Upper lobe of right lung (tissue), 1 donor: ENCODE measurements around the gene COMMD2. TPM values are rescaled to one million over a fixed set of nuclear protein-coding genes. Genes with fewer than 3 reads are reported as not detected.

Source experiments
- ATAC-seq: fragments of 200-7000 bp; cut with Tn5 transposase; one replicate; pipeline ENCODE4 v1.9.1; 2020; ENCODE audit warnings: mild to moderate bottlenecking, moderate library complexity
- DNase-seq: peaks from one replicate; pipeline ENCODE4 v3.0.0-alpha.2; 2020
- H3K27ac ChIP-seq: fragments of 200-600 bp; one replicate; pipeline ENCODE4 v1.8.0; 2022
- H3K27me3 ChIP-seq: fragments of 200-600 bp; one replicate; pipeline ENCODE4 v1.8.0; 2022; ENCODE audit warnings: mild to moderate bottlenecking
- H3K36me3 ChIP-seq: fragments of 200-600 bp; one replicate; pipeline ENCODE4 v1.8.0; 2022
- H3K4me1 ChIP-seq: fragments of 200-600 bp; one replicate; pipeline ENCODE4 v1.8.0; 2022
- H3K4me3 ChIP-seq: fragments of 200-600 bp; one replicate; pipeline ENCODE4 v1.8.0; 2022; ENCODE audit warnings: mild to moderate bottlenecking
- H3K9me3 ChIP-seq: fragments of 200-600 bp; one replicate; pipeline ENCODE4 v1.8.0; 2022
- intact Hi-C: fragments of 100-400 bp; cut with DNase I; formaldehyde crosslinking; loops from one replicate; pipeline ENCODE4 v1.11.0; 2022
- total RNA-seq: library from RNA; stranded (reverse); fragmentation: NEBNext Ultra II Directional; extraction: Animal tissue kit (Norgen Biotek cat#: 25700); gene quantifications from one replicate; pipeline ENCODE4 v1.2.1, GENCODE V29; 2021
- TF ChIP-seq, protein P1 (sequence below): fragments of 200-600 bp; IDR thresholded peaks from one replicate; pipeline ENCODE4 v1.8.0; 2022; ENCODE audit warnings: antibody characterized with exemption
- donor health status: DM: no; HTN: yes; CAD: no; lungs with severe emphysema.

The COMMD2 gene
- total RNA-seq, 1 donor from 2014 or later, result 49.8 TPM

DNA sequence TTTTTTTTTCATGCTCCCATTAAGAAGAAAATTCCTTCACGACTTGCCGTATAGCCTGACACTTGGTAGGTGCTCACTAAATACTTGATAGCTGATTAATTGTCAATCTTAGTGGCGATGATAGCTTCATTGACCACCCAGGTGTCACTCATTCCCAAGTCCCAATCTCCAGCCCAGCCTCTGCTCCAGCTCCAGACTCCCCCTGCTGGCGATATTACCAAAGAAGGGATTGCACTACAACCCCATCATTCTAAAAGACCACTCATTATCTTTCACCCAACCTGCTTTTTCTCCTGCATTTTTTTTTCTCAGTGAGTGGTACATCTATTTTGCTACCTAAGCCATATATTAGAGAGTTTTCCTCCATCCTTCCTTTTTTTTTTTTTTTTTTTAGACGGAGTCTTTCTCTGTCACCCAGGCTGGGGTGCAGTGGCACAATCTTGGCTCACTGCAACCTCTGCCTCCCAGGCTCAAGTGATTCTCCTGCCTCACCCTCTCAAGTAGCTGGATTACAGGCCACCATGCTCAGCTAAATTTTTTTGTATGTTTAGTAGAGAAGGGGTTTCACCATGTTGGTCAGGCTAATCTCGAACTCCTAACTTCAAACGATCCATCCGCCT is 19.5 kb upstream of the COMMD2 start:
- no peaks in the 10 kb centered on the region for H3K27me3 ChIP-seq
- H3K4me1 ChIP-seq, result no peaks in the 10 kb centered on the region
- no peaks in the 10 kb centered on the region for H3K9me3 ChIP-seq
- no peak overlapping the region for H3K4me3 ChIP-seq
- peak; percentile 83 for ATAC-seq
- H3K36me3 ChIP-seq, result no peaks in the 10 kb centered on the region
- no peak for DNase-seq
- H3K27ac ChIP-seq, result no peak overlapping the region
- intact Hi-C loops, result loop anchor here (10.0 kb wide), 1 partner anchor 277 kb away; no protein-coding TSS in a partner anchor
- TF ChIP-seq, protein P1, sequence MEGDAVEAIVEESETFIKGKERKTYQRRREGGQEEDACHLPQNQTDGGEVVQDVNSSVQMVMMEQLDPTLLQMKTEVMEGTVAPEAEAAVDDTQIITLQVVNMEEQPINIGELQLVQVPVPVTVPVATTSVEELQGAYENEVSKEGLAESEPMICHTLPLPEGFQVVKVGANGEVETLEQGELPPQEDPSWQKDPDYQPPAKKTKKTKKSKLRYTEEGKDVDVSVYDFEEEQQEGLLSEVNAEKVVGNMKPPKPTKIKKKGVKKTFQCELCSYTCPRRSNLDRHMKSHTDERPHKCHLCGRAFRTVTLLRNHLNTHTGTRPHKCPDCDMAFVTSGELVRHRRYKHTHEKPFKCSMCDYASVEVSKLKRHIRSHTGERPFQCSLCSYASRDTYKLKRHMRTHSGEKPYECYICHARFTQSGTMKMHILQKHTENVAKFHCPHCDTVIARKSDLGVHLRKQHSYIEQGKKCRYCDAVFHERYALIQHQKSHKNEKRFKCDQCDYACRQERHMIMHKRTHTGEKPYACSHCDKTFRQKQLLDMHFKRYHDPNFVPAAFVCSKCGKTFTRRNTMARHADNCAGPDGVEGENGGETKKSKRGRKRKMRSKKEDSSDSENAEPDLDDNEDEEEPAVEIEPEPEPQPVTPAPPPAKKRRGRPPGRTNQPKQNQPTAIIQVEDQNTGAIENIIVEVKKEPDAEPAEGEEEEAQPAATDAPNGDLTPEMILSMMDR, result peak; percentile 83

DNA sequence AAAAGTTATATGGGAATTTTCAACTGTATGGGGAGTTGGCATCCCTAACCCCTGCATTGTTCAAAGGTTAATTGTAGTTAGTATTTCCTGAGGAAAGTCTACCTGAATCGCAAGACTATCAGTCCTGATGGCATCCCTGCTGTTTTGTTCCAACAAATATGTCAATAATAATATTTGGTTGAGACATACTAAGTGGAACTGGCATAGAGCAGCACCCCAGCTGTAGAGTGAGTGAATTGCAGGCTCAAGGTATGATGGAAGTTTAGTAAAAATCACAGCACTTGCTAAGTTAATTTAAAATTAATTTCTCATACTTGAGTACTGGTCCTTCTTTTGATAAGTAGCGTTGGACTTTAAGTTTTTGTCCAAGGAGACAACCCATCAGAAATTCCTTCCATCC is 18.0 kb upstream of the COMMD2 start:
- no peak overlapping the region for H3K4me3 ChIP-seq
- ATAC-seq, result no peak
- no peaks in the 10 kb centered on the region for H3K36me3 ChIP-seq
- intact Hi-C loops, result loop anchor here (10.0 kb wide), 1 partner anchor 275 kb away; no protein-coding TSS in a partner anchor
- H3K4me1 ChIP-seq, result no peaks in the 10 kb centered on the region
- H3K27me3 ChIP-seq, result no peaks in the 10 kb centered on the region
- no peak for DNase-seq
- TF ChIP-seq, protein P1, result no peak
- no peak overlapping the region for H3K27ac ChIP-seq
- no peaks in the 10 kb centered on the region for H3K9me3 ChIP-seq

DNA sequence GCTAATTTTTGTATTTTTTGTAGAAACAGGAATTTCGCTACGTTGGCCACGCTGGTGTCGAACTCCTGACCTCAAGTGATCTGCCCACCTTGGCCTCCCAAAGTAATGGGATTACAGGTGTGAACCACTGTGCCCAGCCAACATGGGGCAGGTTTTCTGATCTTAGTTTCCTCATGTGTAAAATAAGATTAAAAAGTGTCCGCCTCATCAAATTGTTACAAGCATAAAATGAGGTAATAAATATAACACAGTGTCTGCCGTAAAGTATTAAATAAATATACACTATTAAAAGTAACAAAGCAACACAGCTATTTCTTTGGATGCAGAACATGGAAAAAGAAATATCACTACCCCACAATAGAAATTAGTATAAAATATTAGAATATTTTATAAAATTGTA is 16.4 kb upstream of the COMMD2 start:
- DNase-seq (no peak), ATAC-seq (no peak)
- Histone ChIP-seq H3K4me1 (no peaks in the 10 kb centered on the region), H3K36me3 (no peaks in the 10 kb centered on the region), H3K9me3 (no peaks in the 10 kb centered on the region), H3K27ac (no peak overlapping the region), H3K4me3 (no peak overlapping the region), H3K27me3 (no peaks in the 10 kb centered on the region)
- intact Hi-C loops, result no loop called here
- TF ChIP-seq, protein P1, result no peak

DNA sequence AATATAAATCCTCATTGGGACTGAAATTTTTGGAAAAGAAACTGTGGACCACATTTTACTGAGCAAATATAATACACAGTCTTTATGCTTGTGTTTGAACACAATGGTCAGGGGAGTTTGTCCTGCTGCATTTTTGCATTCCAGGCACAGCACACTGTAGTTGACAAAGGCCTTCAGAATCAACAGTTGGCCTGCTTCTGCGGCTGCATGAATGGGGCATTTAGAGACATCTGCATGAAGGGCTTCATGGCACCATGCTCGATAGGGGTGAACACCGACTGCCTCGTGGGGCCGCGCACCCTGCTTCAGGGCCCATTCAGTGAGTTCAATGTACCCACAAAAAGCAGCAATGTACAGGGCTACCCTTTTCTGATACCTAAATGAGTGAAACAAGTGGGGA is 15.4 kb upstream of the COMMD2 start:
- TF ChIP-seq, protein P1, result no peak
- H3K9me3 ChIP-seq, result no peaks in the 10 kb centered on the region
- H3K4me1 ChIP-seq, result no peaks in the 10 kb centered on the region
- DNase-seq (no peak), ATAC-seq (no peak)
- intact Hi-C loops, result no loop called here
- no peaks in the 10 kb centered on the region for H3K27me3 ChIP-seq
- H3K4me3 ChIP-seq, result no peak overlapping the region
- H3K36me3 ChIP-seq, result no peaks in the 10 kb centered on the region
- H3K27ac ChIP-seq, result no peak overlapping the region

DNA sequence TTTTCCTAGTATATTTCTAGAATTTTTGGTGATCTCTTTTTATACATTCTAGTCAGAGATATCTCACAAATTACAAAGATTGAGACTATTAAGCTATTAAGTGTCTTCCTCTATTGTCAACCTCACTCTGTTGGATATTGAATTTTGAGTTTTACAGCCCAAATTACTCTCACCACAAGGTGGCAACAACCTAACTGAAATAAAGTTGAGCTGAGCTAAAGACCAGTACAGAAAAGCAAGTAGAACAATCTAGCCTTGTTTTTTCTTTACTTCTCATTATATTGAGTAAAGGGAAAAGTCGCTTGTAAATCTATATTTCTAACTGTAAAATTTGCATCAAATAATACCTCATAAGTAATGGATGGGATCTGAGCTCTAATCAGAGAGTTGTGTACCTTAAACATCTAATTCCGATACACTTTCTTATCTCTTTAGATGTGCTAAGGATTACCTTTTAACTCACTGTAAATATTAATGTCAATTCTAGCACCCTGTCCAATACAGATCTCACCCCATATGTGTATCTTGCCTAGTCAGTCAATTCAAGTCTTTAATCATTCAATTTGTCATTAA is 13.6 kb upstream of the COMMD2 start:
- Histone ChIP-seq H3K36me3 (no peaks in the 10 kb centered on the region), H3K27me3 (no peaks in the 10 kb centered on the region), H3K27ac (no peak overlapping the region), H3K9me3 (no peaks in the 10 kb centered on the region), H3K4me1 (no peaks in the 10 kb centered on the region), H3K4me3 (no peak overlapping the region)
- TF ChIP-seq, protein P1, result peak; percentile 49
- intact Hi-C loops, result no loop called here
- ATAC-seq (peak; percentile 56), DNase-seq (no peak)
